Ecto neural progenitor cell (in vitro differentiated cells): ENCODE results near the gene MAGEC3.
"Not testable (repeated sequence)": the region's sequence is repeated elsewhere in the genome, so short reads cannot be mapped to it uniquely, and the experiment has no call there.

ENCODE experiments used
- DNase-seq: peaks from one replicate; pipeline ENCODE4 v3.0.0-alpha.2; 2018; ENCODE audit warnings: low spot score

Gene MAGEC3, protein sequence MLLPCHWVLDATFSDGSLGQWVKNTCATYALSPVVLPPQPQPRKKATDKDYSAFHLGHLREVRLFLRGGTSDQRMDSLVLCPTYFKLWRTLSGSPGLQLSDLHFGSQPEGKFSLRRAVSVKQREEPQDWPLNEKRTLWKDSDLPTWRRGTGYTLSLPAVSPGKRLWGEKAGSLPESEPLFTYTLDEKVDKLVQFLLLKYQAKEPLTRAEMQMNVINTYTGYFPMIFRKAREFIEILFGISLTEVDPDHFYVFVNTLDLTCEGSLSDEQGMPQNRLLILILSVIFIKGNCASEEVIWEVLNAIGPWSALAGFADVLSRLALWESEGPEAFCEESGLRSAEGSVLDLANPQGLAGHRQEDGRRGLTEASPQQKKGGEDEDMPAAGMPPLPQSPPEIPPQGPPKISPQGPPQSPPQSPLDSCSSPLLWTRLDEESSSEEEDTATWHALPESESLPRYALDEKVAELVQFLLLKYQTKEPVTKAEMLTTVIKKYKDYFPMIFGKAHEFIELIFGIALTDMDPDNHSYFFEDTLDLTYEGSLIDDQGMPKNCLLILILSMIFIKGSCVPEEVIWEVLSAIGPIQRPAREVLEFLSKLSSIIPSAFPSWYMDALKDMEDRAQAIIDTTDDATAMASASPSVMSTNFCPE

DNA sequence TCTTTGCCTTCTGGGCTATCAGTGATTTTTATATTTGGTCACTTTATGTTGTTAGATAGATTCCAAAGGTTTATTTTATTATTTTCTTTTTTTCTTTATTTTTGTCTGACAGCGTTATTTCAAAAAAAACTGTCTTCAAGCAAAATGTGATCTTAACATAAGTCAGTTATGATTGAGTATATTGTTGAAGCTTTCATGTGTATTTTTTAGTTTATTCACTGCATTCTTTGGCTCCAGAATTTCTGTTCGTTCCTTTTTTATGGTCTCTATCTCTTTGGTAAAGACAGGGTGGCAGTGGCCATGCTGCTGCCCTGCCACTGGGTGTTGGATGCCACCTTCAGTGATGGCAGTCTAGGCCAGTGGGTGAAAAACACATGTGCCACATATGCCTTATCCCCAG, at the start of gene MAGEC3:
TSS of gene MAGEC3 (plus strand) at position 301 of the 400 bp plus-strand sequence. CDS start at position 301, 0 bp downstream.
- DNase-seq: no peak

DNA sequence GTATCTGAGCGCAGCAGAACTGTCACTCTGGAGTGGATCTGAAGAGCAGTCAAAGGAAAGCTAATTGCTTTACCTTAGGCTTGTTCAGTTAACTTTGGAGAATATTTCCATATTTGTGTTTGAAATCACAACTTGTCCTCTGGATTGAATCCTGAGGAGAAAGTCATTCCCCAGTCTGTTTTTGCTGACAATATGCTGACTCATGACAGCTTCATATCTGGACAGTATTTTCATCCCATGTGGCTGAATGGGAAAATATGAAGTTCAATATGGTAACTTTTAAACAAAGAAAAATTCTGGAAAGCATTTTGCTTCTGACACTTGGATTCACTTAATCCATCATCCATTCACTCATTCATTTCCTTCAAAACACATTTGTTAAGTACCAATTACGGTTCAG, 46.3 kb upstream of the MAGEC3 start:
- DNase-seq: no peak

DNA sequence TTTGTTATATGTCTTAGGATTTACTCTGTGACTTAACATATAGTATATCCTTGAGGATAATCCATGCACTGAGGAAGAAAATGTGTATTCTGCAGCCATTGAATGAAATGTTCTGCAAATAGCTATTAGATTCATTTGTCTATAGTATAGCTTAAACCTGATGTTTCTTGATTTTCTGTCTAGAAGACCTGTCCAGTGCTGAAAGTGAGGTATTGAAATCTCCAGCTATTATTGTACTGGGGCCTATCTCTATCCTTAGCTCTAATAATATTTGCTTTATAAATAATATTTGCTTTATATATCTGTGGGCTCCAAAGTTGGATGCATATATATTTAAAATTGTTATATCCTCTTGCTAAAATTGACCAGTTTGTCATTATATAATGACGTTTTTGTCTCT, 26.7 kb upstream of the MAGEC3 start:
- DNase-seq: no peak

- DNase-seq: no peak
Measured at GRCh38 chrX:141814213-141814857, 23.8 kb upstream of the MAGEC3 start.

DNA sequence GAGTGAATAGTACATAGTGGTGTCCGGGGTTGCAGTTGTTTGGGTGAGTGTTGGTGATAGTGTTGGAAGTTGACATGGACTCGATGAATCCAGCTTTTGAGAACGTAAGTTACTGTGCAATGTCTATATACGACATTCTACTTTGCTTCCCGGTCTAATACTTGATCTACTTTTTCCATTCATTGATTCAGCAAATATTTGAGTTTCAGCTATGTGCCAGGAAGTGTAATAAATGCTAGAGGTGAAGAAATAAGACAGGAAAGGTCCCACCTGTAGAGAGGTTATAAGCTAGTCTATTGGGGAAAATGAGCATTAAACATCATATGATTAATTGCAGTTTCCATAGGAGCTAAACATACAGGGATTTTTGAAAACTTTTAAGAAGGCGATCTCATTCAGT, 22.2 kb upstream of the MAGEC3 start:
- DNase-seq: no peak

DNA sequence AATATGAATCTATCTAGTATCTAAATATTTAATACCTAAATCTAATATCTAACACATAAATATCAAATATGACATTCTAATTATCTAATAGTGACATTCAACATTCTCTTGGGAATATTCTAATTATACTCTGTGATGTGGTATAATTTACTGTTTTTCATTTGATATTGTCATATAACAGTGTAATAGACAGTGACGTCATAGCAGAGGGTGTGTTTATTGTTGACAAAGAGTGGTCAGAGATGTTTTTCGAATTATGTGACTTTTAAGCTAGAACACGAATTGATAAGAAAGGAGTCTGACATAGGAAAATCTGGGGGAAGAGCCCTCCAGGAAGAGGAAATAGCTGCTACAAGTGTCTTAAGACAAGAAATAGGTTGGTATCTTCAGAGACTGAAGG, 5.9 kb upstream of the MAGEC3 start:
- no peak for DNase-seq

GRCh38 chrX:141839856-141840255, 1.7 kb downstream of the MAGEC3 start:
- no peak for DNase-seq

GRCh38 chrX:141857479-141857878, 19.4 kb downstream of the MAGEC3 start:
- DNase-seq: no peak

- no peak for DNase-seq
Measured at GRCh38 chrX:141879616-141880015, 41.5 kb downstream of the MAGEC3 start.

DNA sequence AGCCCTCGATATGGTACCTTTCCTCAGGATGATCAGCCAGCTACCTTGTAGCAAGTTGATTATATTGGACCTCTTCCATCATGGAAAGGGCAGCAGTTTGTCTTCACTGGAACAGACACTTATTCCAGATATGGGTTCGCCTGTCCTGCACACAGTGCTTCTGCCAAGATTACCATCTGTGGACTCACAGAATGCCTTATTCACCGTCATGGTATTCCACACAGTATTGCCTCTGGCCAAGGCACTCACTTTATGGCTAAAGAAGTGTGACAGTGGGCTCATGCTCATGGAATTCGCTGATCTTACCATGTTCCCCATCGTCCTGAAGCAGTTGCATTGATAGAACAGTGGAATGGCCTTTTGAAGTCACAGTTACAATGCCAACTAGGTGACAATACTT, 50.7 kb downstream of the MAGEC3 start:
- DNase-seq: not testable (repeated sequence)

DNA sequence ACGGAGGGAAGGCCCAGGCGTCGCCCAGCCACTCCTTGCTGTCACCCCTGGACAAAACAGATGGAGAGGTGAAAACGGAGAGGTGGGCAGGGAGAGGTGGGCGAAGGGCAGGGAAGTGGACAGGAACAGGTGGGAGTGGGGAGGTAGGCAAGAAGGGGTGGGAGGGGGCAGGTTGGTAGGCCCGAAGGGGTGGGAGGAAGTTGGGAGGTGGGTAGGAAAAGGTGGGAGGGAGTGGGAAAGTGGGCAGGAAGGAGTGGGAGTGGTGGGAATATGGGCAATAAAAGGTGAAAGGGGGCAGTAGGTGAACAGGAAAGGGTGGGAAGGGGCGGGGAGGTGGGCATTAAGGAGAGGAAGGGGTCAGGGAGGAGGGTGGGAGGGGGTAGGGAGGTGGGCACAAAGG, 56.6 kb downstream of the MAGEC3 start:
- DNase-seq: no peak

DNA sequence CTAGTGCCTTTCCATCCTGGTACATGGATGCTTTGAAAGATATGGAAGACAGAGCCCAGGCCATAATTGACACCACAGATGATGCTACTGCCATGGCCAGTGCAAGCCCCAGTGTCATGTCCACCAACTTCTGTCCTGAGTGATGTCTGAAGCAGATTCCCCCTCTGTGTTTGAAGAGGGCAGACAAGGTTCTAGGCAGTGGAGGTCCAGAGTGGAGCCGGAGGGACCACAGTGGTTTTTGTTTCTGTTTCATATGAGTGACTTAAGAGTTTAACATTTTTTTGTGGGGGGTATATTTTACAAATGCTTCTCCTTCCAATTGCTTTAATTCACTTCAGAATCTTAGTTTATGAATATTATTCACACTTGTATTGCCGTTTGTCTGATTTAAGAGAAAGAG, 59.6 kb downstream of the MAGEC3 start:
- DNase-seq: no peak

GRCh38 chrX:141902366-141902765, 64.2 kb downstream of the MAGEC3 start:
- no peak for DNase-seq

DNA sequence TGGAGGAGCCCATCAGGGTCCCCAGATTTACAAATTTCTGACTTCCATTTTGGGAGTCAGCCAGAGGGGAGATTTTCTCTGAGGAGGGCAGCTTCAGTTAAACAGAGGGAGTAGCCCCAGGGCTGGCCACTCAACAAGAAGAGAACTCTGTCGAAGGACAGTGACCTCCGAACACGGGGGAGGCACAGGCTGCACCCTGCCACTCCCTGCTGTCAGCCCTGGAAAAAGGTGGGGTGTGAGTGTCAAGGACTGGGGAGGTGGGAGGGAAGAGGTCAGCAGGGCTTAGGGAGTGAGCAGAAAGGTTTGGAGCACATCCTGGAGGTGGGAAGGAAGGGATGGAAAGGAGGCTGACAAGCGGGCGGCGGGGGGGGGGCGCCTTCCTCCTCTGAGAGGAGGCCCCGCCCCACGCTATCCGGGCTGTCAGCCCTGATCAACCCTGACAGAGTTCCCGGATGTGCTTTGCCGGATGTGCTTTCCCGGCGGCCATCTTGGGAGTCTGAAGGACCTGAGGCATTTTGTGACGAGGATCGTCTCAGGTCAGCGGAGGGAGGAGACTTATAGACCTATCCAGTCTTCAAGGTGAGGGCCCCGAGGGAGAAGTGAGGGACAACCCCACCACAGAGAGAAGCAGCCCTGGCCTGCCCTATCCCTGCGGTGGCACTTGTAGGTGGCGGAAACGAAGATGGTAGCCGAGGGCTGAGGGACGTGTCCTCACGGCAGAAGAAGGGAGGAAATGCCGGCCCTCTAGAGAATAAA, 65.5 kb downstream of the MAGEC3 start, which contains the start of gene MAGEC1:
TSS of gene MAGEC1 (plus strand) at position 495 of the 756 bp plus-strand sequence. CDS start 1,179 bp downstream, outside the sequence.
- DNase-seq: no peak

DNA sequence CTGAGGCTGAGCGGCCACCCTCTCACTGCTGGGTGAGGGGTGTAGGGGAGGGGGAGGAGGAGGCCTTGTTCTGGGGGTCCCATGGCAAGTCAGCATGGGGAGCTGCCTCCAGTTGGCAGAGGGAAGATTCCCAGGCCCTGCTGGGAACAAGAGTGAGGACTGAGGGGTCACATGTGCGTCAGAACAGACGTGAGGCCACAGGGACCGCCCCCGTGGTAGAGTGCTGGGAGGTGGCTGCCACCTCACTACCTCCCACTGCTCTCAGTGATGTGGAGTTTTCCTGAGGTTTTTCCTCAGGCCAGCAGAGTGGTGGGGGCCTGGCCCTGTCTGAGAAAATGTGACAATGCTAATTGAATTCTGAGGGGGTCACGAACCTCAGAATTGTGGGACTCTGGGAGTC, 66.1 kb downstream of the MAGEC3 start:
- no peak for DNase-seq

GRCh38 chrX:141917801-141918200, 79.7 kb downstream of the MAGEC3 start:
- DNase-seq: no peak

- DNase-seq: no peak
Measured at GRCh38 chrX:141924293-141924692, 86.2 kb downstream of the MAGEC3 start.

- DNase-seq: no peak
Measured at GRCh38 chrX:141928432-141928831, 90.3 kb downstream of the MAGEC3 start.

GRCh38 chrX:141934059-141934641, 96.0 kb downstream of the MAGEC3 start:
- DNase-seq: no peak

DNA sequence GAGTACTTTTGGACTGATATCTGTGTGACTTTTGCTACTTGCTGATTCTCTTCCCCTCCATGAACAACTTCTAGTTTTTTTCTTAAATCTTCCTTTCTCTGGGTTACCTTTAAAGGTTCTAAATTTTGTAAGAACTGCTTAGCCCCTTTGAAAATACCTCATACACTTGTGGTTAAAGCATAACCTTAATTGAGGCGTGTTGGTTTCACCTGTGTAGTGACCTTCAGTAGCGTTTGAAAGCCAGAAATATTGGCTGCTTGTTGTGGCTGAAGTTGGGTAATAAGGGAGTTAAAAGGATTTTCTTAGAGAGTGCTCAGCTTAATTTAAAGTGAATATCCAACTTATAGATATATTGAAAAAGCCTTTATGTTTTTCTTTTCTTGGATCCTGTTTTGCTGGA, 97.5 kb downstream of the MAGEC3 start:
- no peak for DNase-seq

DNA sequence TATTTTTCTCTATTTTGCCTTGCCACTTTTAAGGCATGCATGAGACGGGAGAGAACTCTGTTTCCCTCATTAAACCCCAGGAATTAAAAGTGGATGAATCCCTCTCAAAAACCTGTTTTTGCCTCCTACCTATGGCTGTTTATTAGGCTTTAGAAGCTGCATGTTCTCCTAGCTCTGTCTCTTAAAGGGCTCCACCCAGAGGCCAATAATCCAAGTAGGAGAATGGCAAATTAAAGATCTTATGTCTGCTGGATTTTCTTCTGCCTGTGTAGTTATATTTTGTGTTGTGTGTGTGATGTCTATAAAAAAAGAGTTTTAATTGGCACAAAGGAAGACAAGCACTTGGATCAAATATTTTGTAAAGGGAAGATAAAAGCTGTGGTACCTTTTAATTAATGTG, 98.0 kb downstream of the MAGEC3 start:
- no peak for DNase-seq

DNA sequence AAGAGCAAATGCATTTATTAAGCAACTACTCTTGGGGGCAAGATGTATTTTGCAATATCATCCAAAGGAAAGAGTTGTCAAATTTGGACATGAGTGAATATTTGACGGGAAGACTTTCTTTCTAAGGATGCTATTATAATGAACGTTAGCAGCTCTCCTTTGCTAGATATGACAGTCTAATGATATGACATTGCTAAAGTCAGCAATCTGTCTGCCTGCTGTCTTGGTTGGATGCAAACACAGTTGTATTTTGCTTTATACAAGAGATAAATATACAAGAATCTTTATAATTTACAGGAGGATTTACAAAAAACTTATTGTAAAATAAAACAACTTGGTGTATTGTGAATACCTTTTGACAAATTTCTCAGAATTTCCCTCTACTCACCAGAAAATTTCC, 103.1 kb downstream of the MAGEC3 start:
- no peak for DNase-seq
